Tibial nerve (tissue), 4 donors: ENCODE results near the gene PDF.

Source experiments
- EP300 ChIP-seq, 2 donors: sonication (generic); formaldehyde crosslinking; IDR thresholded peaks; one replicate each; pipeline ENCODE4 v1.6.1; 2017; ENCODE audit warnings: antibody characterized with exemption in 2 of 2, mild to moderate bottlenecking in 1 of 2
- TF ChIP-seq, protein P1 (sequence below), 5 experiments: fragments of 200-600 bp in 3 of 5; fragments of 450-650 bp in 2 of 5; sonication (generic) in 3 of 5; IDR thresholded peaks; one replicate each; pipeline ENCODE4 v1.5.1; 2016 to 2019; ENCODE audit warnings: antibody characterized with exemption in 5 of 5, mild to moderate bottlenecking in 3 of 5, moderate library complexity in 2 of 5

DNA sequence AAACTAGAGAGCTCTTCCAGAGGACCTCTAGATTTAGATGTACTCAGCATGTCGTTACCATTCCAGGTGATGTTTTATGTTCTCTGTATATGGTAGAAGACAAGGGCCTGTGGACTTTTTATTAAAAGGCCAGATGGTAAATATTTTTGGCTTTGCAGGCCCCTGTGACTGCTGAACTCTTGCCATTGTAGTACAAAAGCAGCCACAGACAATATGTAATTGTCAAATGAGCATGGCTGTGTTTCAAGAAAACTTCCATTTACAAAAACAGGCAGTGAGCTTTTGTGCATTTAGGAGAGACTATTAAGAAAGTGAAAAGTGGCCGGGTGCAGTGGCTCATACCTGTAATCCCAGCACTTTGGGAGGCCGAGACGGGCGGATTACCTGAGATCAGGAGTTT is 13.8 kb upstream of the PDF start:
- TF ChIP-seq, protein P1, sequence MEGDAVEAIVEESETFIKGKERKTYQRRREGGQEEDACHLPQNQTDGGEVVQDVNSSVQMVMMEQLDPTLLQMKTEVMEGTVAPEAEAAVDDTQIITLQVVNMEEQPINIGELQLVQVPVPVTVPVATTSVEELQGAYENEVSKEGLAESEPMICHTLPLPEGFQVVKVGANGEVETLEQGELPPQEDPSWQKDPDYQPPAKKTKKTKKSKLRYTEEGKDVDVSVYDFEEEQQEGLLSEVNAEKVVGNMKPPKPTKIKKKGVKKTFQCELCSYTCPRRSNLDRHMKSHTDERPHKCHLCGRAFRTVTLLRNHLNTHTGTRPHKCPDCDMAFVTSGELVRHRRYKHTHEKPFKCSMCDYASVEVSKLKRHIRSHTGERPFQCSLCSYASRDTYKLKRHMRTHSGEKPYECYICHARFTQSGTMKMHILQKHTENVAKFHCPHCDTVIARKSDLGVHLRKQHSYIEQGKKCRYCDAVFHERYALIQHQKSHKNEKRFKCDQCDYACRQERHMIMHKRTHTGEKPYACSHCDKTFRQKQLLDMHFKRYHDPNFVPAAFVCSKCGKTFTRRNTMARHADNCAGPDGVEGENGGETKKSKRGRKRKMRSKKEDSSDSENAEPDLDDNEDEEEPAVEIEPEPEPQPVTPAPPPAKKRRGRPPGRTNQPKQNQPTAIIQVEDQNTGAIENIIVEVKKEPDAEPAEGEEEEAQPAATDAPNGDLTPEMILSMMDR (IDR thresholded peaks at IDR 0.05), result no peak
- TF ChIP-seq EP300 (IDR thresholded peaks at IDR 0.05), result no peak
